IPS DF 6.9 (cell line): ENCODE data around the gene ADAMTS17.
"Not testable (repeated sequence)": the region's sequence is repeated elsewhere in the genome, so short reads cannot be mapped to it uniquely, and the experiment has no call there.

Source experiments
- DNase-seq: peaks from one replicate; pipeline ENCODE4 v3.0.0-alpha.2; 2013; ENCODE audit warnings: low read depth, low spot score
- H3K27ac ChIP-seq: one replicate; pipeline ENCODE4 v1.5.1; 2013; ENCODE audit warnings: low read length, control low read depth
- H3K27me3 ChIP-seq: 2 replicates; pipeline ENCODE4 v1.6.1; 2013; ENCODE audit warnings: mild to moderate bottlenecking, low read length; ENCODE audit not compliant: control insufficient read depth, insufficient read depth
- H3K36me3 ChIP-seq: 2 replicates; pipeline ENCODE4 v1.6.1; 2013; ENCODE audit warnings: low read length; ENCODE audit not compliant: control insufficient read depth, insufficient read depth
- H3K4me1 ChIP-seq: 2 replicates; pipeline ENCODE4 v1.6.1; 2013; ENCODE audit warnings: low read length; ENCODE audit not compliant: control insufficient read depth, insufficient read depth
- H3K4me3 ChIP-seq: 2 replicates; pipeline ENCODE4 v1.5.1; 2013; ENCODE audit warnings: mild to moderate bottlenecking, low read length
- H3K9me3 ChIP-seq: 2 replicates; pipeline ENCODE4 v1.6.1; 2013; ENCODE audit warnings: low read length, inconsistent platforms; ENCODE audit not compliant: control insufficient read depth, insufficient read depth
- WGBS: extraction: QIAGEN DNeasy Blood & Tissue Kit; methylation state at CpG from one replicate; pipeline ENCODE4 v1.1.7; 2013; ENCODE audit warnings: mixed read lengths, missing lambda C conversion rate; ENCODE audit not compliant: insufficient read length, insufficient coverage; 5-methylcytosine and 5-hydroxymethylcytosine counted together

Gene ADAMTS17

GRCh38 chr15:100097342-100098127, 244.2 kb downstream of the ADAMTS17 start:
- H3K27me3 ChIP-seq, result no peaks in the 10 kb centered on the region
- no peaks in the 10 kb centered on the region for H3K9me3 ChIP-seq
- no peaks in the 10 kb centered on the region for H3K36me3 ChIP-seq
- WGBS, result no CpG with 5 or more reads among the region's 13 CpGs
- no peak overlapping the region for H3K4me3 ChIP-seq
- H3K27ac ChIP-seq, result no peak overlapping the region
- peaks cover 3% of the 10 kb centered on the region; the same call in 1 of the 2 replicates for H3K4me1 ChIP-seq
- DNase-seq, result no peak

- no CpG with 5 or more reads among the region's 4 CpGs for WGBS
- Histone ChIP-seq H3K4me1 (peaks cover 3% of the 10 kb centered on the region; the same call in 1 of the 2 replicates), H3K4me3 (no peak overlapping the region), H3K36me3 (no peaks in the 10 kb centered on the region), H3K9me3 (no peaks in the 10 kb centered on the region), H3K27ac (no peak overlapping the region), H3K27me3 (no peaks in the 10 kb centered on the region)
- no peak for DNase-seq
Observed at GRCh38 chr15:100096700-100097099, 245.1 kb downstream of the ADAMTS17 start.

- H3K9me3 ChIP-seq, result no peaks in the 10 kb centered on the region
- no peaks in the 10 kb centered on the region for H3K36me3 ChIP-seq
- DNase-seq, result no peak
- H3K4me3 ChIP-seq, result no peak overlapping the region
- no CpG with 5 or more reads among the region's 9 CpGs for WGBS
- no peak overlapping the region for H3K27ac ChIP-seq
- H3K27me3 ChIP-seq, result no peaks in the 10 kb centered on the region
- peaks cover 3% of the 10 kb centered on the region; the same call in 1 of the 2 replicates for H3K4me1 ChIP-seq
Observed at GRCh38 chr15:100096248-100096600, 245.6 kb downstream of the ADAMTS17 start.

- Histone ChIP-seq H3K4me3 (no peak overlapping the region), H3K36me3 (no peaks in the 10 kb centered on the region), H3K4me1 (peaks cover 3% of the 10 kb centered on the region; the same call in 1 of the 2 replicates), H3K27me3 (no peaks in the 10 kb centered on the region), H3K9me3 (no peaks in the 10 kb centered on the region), H3K27ac (no peak overlapping the region)
- no peak for DNase-seq
- no CpG with 5 or more reads among the region's 13 CpGs for WGBS
Observed at GRCh38 chr15:100095541-100096247, 246.1 kb downstream of the ADAMTS17 start.

GRCh38 chr15:100094127-100094510, 247.7 kb downstream of the ADAMTS17 start:
- no peak overlapping the region for H3K27ac ChIP-seq
- H3K9me3 ChIP-seq, result no peaks in the 10 kb centered on the region
- DNase-seq, result no peak

GRCh38 chr15:100093211-100094126, 248.3 kb downstream of the ADAMTS17 start:
- Histone ChIP-seq H3K4me1 (peaks cover 3% of the 10 kb centered on the region; the same call in 1 of the 2 replicates), H3K4me3 (no peak overlapping the region), H3K27me3 (no peaks in the 10 kb centered on the region), H3K36me3 (no peaks in the 10 kb centered on the region), H3K9me3 (no peaks in the 10 kb centered on the region), H3K27ac (no peak overlapping the region)
- no peak for DNase-seq
- WGBS, result no CpG with 5 or more reads among the region's 13 CpGs

More at GRCh38 chr15:100094127-100094510, 247.7 kb downstream of the ADAMTS17 start:
- H3K36me3 ChIP-seq, result no peaks in the 10 kb centered on the region
- H3K4me3 ChIP-seq, result no peak overlapping the region
- H3K27me3 ChIP-seq, result no peaks in the 10 kb centered on the region
- no CpG with 5 or more reads among the region's 3 CpGs for WGBS
- H3K4me1 ChIP-seq, result peaks cover 3% of the 10 kb centered on the region; the same call in 1 of the 2 replicates

- WGBS, result no CpG with 5 or more reads among the region's 9 CpGs
- Histone ChIP-seq H3K4me3 (no peak overlapping the region), H3K27me3 (no peaks in the 10 kb centered on the region), H3K27ac (no peak overlapping the region), H3K36me3 (no peaks in the 10 kb centered on the region), H3K9me3 (no peaks in the 10 kb centered on the region), H3K4me1 (peaks cover 3% of the 10 kb centered on the region; the same call in 1 of the 2 replicates)
- no peak for DNase-seq
Observed at GRCh38 chr15:100092034-100092433, 249.7 kb downstream of the ADAMTS17 start.

- WGBS, result no CpG with 5 or more reads among the region's 11 CpGs
- no peak overlapping the region for H3K4me3 ChIP-seq
- peaks cover 3% of the 10 kb centered on the region; the same call in 1 of the 2 replicates for H3K4me1 ChIP-seq
- H3K27me3 ChIP-seq, result no peaks in the 10 kb centered on the region
- DNase-seq, result no peak
- no peak overlapping the region for H3K27ac ChIP-seq
- H3K9me3 ChIP-seq, result no peaks in the 10 kb centered on the region
- H3K36me3 ChIP-seq, result no peaks in the 10 kb centered on the region
Observed at GRCh38 chr15:100090411-100090810, 251.4 kb downstream of the ADAMTS17 start.

- DNase-seq, H3K9me3 ChIP-seq, H3K36me3 ChIP-seq, H3K4me1 ChIP-seq, H3K4me3 ChIP-seq, H3K27me3 ChIP-seq, H3K27ac ChIP-seq: not testable (repeated sequence)
- WGBS, result no CpG with 5 or more reads among the region's 17 CpGs
Observed at GRCh38 chr15:100084042-100084821, 257.5 kb downstream of the ADAMTS17 start.
